Mesendoderm (in vitro differentiated cells): Measurements from ENCODE around the gene NT5C1A.

Experiments
- DNase-seq: peaks from one replicate; pipeline ENCODE4 v3.0.0; 2013
- H2AK5ac ChIP-seq: 2 replicates; pipeline ENCODE4 v1.6.1; 2013; ENCODE audit warnings: low read length, inconsistent platforms
- H2BK120ac ChIP-seq: 2 replicates; pipeline ENCODE4 v1.6.1; 2013; ENCODE audit warnings: low read depth, mild to moderate bottlenecking, low read length, moderate library complexity, mixed read lengths
- H2BK15ac ChIP-seq: replicated peaks from 2 replicates; pipeline ENCODE4 v1.6.1; 2013; ENCODE audit warnings: low read depth, mild to moderate bottlenecking, moderate library complexity
- H2BK5ac ChIP-seq: 2 replicates; pipeline ENCODE4 v1.6.1; 2013; ENCODE audit warnings: low read length, inconsistent platforms
- H3K18ac ChIP-seq: 2 replicates; pipeline ENCODE4 v1.6.1; 2013; ENCODE audit warnings: mild to moderate bottlenecking, low read length, mixed read lengths
- H3K23ac ChIP-seq: one replicate; pipeline ENCODE4 v1.6.1; 2013; ENCODE audit warnings: low read length
- H3K27ac ChIP-seq: 2 replicates; pipeline ENCODE4 v1.5.1; 2013; ENCODE audit warnings: low read depth, mild to moderate bottlenecking, inconsistent platforms, low read length, moderate library complexity
- H3K27me3 ChIP-seq: 2 replicates; pipeline ENCODE4 v1.6.1; 2013; ENCODE audit warnings: low read length, control low read depth, mild to moderate bottlenecking, inconsistent platforms; ENCODE audit not compliant: insufficient read depth, poor library complexity
- H3K36me3 ChIP-seq: 2 replicates; pipeline ENCODE4 v1.6.1; 2013; ENCODE audit warnings: low read length, inconsistent platforms; ENCODE audit not compliant: control insufficient read depth, insufficient read depth
- H3K4ac ChIP-seq: one replicate; pipeline ENCODE4 v1.6.1; 2013; ENCODE audit warnings: low read depth, mild to moderate bottlenecking, low read length, moderate library complexity
- H3K4me1 ChIP-seq: 2 replicates; pipeline ENCODE4 v1.6.1; 2013; ENCODE audit warnings: low read depth, low read length, inconsistent platforms; ENCODE audit not compliant: control insufficient read depth
- H3K4me2 ChIP-seq: 2 replicates; pipeline ENCODE4 v1.6.1; 2013; ENCODE audit warnings: low read length
- H3K4me3 ChIP-seq: 2 replicates; pipeline ENCODE4 v1.5.1; 2013; ENCODE audit warnings: mild to moderate bottlenecking, low read length
- H3K56ac ChIP-seq: one replicate; pipeline ENCODE4 v1.6.1; 2013; ENCODE audit warnings: low read length
- H3K79me1 ChIP-seq: 2 replicates; pipeline ENCODE4 v1.6.1; 2013; ENCODE audit warnings: low read length, inconsistent platforms
- H3K79me2 ChIP-seq: 2 replicates; pipeline ENCODE4 v1.6.1; 2013; ENCODE audit warnings: mild to moderate bottlenecking, low read length; ENCODE audit not compliant: control insufficient read depth, insufficient read depth
- H3K9ac ChIP-seq: 2 replicates; pipeline ENCODE4 v1.6.1; 2013; ENCODE audit warnings: low read length, inconsistent platforms
- H4K5ac ChIP-seq: one replicate; pipeline ENCODE4 v1.6.1; 2013; ENCODE audit warnings: low read length
- H4K8ac ChIP-seq: one replicate; pipeline ENCODE4 v1.6.1; 2013; ENCODE audit warnings: low read depth, mild to moderate bottlenecking, control low read depth, low read length, moderate library complexity
- WGBS: extraction: QIAGEN DNeasy Blood & Tissue Kit; methylation state at CpG from one replicate; pipeline ENCODE4 v1.1.7; 2013; ENCODE audit warnings: low lambda C conversion rate, missing lambda C conversion rate; ENCODE audit not compliant: insufficient coverage; ENCODE audit errors: extremely low coverage; 5-methylcytosine and 5-hydroxymethylcytosine counted together

The NT5C1A gene

DNA sequence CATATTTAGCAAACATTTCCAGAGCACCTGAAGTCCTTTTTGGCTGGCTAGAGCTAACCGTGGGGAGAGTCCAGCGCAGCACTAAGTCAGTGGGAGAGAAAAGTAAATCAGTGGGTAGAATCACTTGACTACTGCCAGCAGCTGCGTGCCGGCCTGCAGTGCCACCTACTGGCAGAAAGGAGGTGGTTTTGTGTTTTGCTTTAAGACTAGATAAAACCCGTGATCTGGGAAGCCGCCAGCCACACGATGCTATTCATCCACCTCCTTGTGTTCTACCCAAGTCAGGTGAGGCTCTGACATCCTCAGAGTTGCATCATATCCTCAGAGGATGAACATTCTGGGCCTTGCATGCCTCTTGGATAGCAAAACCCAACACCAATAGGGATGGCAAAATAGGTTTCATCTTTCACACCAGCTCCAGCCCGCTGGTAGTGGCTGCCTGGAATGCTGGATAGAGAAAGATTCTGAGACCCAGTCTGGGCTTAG, 18.3 kb downstream of the NT5C1A start:
- Histone ChIP-seq H2BK15ac (no peak overlapping the region), H4K8ac (no peak overlapping the region), H3K36me3 (no peaks in the 10 kb centered on the region), H3K56ac (no peak overlapping the region), H3K79me1 (no peaks in the 10 kb centered on the region), H2BK5ac (no peak overlapping the region), H3K4me2 (no peak overlapping the region), H3K79me2 (no peaks in the 10 kb centered on the region), H3K27me3 (no peaks in the 10 kb centered on the region), H3K9ac (no peak overlapping the region), H3K4me1 (no peaks in the 10 kb centered on the region), H3K4ac (no peak overlapping the region), H2BK120ac (no peak overlapping the region), H2AK5ac (no peak overlapping the region), H3K27ac (no peak overlapping the region), H4K5ac (no peak overlapping the region), H3K23ac (no peak overlapping the region), H3K4me3 (no peak overlapping the region), H3K18ac (no peak overlapping the region)
- no CpG with 5 or more reads among the region's 8 CpGs for WGBS
- DNase-seq, result peak; percentile 87

DNA sequence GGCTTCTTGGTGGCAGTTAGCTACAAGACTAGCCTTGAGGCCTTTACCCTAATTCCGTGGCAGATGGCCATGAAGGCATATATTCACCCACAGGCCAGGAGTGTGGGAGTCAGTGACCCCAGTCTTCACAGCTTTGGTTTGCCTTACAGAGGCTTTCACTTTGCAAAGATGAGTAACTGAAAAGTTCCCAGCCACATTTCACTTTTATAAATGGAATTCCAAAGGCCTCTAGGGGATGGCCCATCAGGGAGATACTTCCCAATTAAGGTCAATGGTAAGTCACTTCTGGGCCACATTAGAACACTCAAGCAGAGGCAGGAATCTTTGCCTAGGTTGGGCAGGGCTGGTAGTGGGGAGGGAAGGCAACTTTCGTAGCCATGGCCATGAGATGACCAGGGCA, 19.4 kb downstream of the NT5C1A start:
- no peaks in the 10 kb centered on the region for H3K79me1 ChIP-seq
- H2BK120ac ChIP-seq, result no peak overlapping the region
- H3K27ac ChIP-seq, result no peak overlapping the region

DNA sequence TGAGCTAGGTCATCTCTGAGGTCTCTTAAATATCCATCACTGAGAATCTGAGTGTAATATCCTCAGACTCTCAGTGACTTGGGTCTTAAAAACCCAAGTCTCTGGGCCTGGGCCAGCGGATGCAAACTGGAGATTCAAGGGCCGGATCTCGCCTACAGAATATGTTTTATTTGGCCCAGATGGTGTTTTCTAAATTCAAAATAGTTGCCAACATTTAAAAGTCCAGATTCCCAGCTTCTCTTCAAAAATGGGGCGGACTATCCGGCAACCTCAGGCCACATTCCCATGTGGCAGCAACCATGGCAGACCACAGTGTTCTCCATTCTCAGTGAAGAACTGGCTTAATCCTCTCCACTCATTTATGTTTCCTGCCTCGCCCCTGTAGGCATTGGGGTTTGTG, 19.8 kb downstream of the NT5C1A start:
- Histone ChIP-seq H3K36me3 (no peaks in the 10 kb centered on the region), H4K8ac (no peak overlapping the region), H2AK5ac (no peak overlapping the region), H3K23ac (no peak overlapping the region), H3K9ac (no peak overlapping the region), H2BK5ac (no peak overlapping the region), H3K4ac (no peak overlapping the region), H4K5ac (no peak overlapping the region), H2BK15ac (no peak overlapping the region), H3K18ac (no peak overlapping the region), H3K4me1 (no peaks in the 10 kb centered on the region), H3K79me1 (no peaks in the 10 kb centered on the region), H3K4me2 (no peak overlapping the region), H3K4me3 (no peak overlapping the region), H3K56ac (no peak overlapping the region), H3K27me3 (no peaks in the 10 kb centered on the region), H3K27ac (no peak overlapping the region), H2BK120ac (no peak overlapping the region), H3K79me2 (no peaks in the 10 kb centered on the region)
- no CpG with 5 or more reads among the region's 6 CpGs for WGBS
- DNase-seq, result no peak

More for the DNA sequence above, 19.4 kb downstream of the NT5C1A start:
- Histone ChIP-seq H4K8ac (no peak overlapping the region), H2BK15ac (no peak overlapping the region), H3K9ac (no peak overlapping the region), H3K36me3 (no peaks in the 10 kb centered on the region), H3K4me2 (no peak overlapping the region), H3K4me3 (no peak overlapping the region), H3K23ac (no peak overlapping the region), H4K5ac (no peak overlapping the region), H3K4ac (no peak overlapping the region), H3K18ac (no peak overlapping the region), H3K79me2 (no peaks in the 10 kb centered on the region), H2AK5ac (no peak overlapping the region), H2BK5ac (no peak overlapping the region), H3K27me3 (no peaks in the 10 kb centered on the region), H3K4me1 (no peaks in the 10 kb centered on the region), H3K56ac (no peak overlapping the region)
- no CpG with 5 or more reads among the region's 2 CpGs for WGBS
- no peak for DNase-seq

DNA sequence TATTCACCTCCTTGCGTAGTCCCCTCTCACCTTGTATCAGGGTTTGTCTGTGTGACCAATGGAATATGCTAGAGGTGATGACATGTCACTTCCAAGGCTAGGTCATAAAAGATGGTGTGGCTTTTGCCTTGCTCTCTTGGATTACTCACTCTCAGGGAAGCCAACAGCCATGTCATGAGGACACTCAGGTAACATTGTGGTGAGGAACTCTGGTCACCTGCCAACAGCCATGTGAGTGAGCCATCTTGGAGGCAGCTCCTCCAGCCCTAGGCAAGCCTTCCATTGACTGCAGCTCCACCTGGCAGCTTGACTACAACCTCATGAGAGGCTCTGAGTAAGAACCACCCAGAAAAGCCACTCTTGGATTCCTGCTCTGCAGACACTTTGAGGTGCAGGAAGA, 21.5 kb downstream of the NT5C1A start:
- no peak overlapping the region for H3K23ac ChIP-seq
- H4K8ac ChIP-seq, result no peak overlapping the region
- H4K5ac ChIP-seq, result no peak overlapping the region
- no peaks in the 10 kb centered on the region for H3K36me3 ChIP-seq
- H2AK5ac ChIP-seq, result no peak overlapping the region
- H3K4me3 ChIP-seq, result no peak overlapping the region
- H3K18ac ChIP-seq, result no peak overlapping the region
- H3K27me3 ChIP-seq, result no peaks in the 10 kb centered on the region
- no peak overlapping the region for H2BK5ac ChIP-seq
- no peak overlapping the region for H2BK15ac ChIP-seq
- H3K56ac ChIP-seq, result no peak overlapping the region
- no peak overlapping the region for H3K4me2 ChIP-seq
- H3K4me1 ChIP-seq, result no peaks in the 10 kb centered on the region
- H2BK120ac ChIP-seq, result no peak overlapping the region
- no peak overlapping the region for H3K4ac ChIP-seq
- H3K9ac ChIP-seq, result no peak overlapping the region
- WGBS, result no CpG with 5 or more reads among the region's 1 CpG
- H3K27ac ChIP-seq, result no peak overlapping the region
- H3K79me1 ChIP-seq, result no peaks in the 10 kb centered on the region
- DNase-seq, result no peak
- H3K79me2 ChIP-seq, result no peaks in the 10 kb centered on the region

DNA sequence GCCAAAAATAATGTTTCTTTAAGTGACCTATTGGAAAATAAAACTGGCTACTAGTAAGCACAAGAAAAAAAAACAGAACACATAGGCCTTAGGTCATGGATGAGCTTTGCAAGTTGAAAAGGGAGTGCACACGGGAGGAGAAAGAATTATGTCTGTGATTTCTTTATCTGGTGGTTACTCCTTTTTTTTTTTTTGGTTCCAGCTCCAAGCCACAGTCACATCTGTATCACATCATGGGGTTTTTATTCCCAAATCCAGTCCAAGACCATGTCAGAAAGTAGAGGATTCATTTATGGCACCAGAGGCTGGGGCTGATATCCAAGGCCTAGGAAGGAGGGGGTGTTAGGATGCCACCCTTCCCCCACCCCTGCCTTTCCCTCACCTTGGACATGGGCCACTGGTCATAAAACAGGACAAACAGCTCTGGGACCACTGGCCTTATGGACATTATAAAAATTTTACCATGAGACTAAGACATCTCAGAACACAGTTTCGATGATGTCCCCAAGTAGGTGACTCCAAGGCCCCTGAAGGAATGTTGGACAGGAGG, 22.2 kb downstream of the NT5C1A start:
- Histone ChIP-seq H2BK5ac (no peak overlapping the region), H3K36me3 (no peaks in the 10 kb centered on the region), H3K4me3 (no peak overlapping the region), H3K79me2 (no peaks in the 10 kb centered on the region), H3K56ac (no peak overlapping the region), H3K27ac (no peak overlapping the region), H3K18ac (no peak overlapping the region), H4K5ac (no peak overlapping the region), H3K4me1 (no peaks in the 10 kb centered on the region), H3K27me3 (no peaks in the 10 kb centered on the region), H3K9ac (no peak overlapping the region), H2AK5ac (no peak overlapping the region), H3K23ac (no peak overlapping the region), H3K4me2 (no peak overlapping the region), H2BK15ac (no peak overlapping the region), H2BK120ac (no peak overlapping the region), H3K4ac (no peak overlapping the region), H3K79me1 (no peaks in the 10 kb centered on the region), H4K8ac (no peak overlapping the region)
- WGBS, result no CpG with 5 or more reads among the region's 2 CpGs
- no peak for DNase-seq

DNA sequence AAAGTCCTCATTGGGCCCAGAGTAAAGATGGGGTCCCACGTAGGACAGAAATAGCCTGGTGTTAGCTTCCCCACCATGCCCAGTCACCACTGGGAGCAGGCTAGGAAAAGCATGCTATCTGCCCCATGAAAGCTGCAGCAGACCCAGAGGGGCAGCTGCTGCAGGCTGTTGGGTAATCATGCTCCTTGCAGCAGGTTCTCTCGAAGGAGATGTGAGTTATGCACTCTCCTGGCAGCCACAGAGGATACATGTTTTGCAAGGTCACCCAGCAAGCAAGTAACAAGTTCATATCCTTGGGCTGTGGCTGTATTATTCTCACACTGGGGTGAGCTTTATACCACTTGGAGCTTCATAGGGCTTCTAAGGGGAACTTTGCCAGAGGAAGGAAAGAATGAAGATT, 23.4 kb downstream of the NT5C1A start:
- H3K27ac ChIP-seq, result no peak overlapping the region
- H3K79me1 ChIP-seq, result no peaks in the 10 kb centered on the region
- H2BK15ac ChIP-seq, result no peak overlapping the region
- no peaks in the 10 kb centered on the region for H3K36me3 ChIP-seq
- no peak overlapping the region for H3K23ac ChIP-seq
- no peaks in the 10 kb centered on the region for H3K4me1 ChIP-seq
- H4K8ac ChIP-seq, result no peak overlapping the region
- H4K5ac ChIP-seq, result no peak overlapping the region
- no peak overlapping the region for H3K9ac ChIP-seq
- no peak overlapping the region for H2AK5ac ChIP-seq
- H3K27me3 ChIP-seq, result no peaks in the 10 kb centered on the region
- no peak overlapping the region for H3K18ac ChIP-seq
- H3K79me2 ChIP-seq, result no peaks in the 10 kb centered on the region
- H3K56ac ChIP-seq, result no peak overlapping the region
- no peak for DNase-seq
- H3K4ac ChIP-seq, result no peak overlapping the region
- H2BK120ac ChIP-seq, result no peak overlapping the region
- H3K4me2 ChIP-seq, result no peak overlapping the region
- no peak overlapping the region for H3K4me3 ChIP-seq
- WGBS, result no CpG with 5 or more reads among the region's 2 CpGs
- H2BK5ac ChIP-seq, result no peak overlapping the region
